HepG2 (cell line): ENCODE measurements around the gene RGS6. TPM values are rescaled to one million over a fixed set of nuclear protein-coding genes. Genes with fewer than 3 reads are reported as not detected.

Source experiments
- ATAC-seq: fragments of 200-7000 bp; cut with Tn5 transposase; 3 replicates; pipeline ENCODE4 v1.9.1; 2020; ENCODE audit warnings: mild to moderate bottlenecking, moderate library complexity
- BruUV-seq: library from RNA; stranded (reverse); fragments of 400-500 nt; replicated peaks from 2 replicates; lab custom pipeline; 2021; lab: Mats Ljungman, UMichigan
- CTCF ChIA-PET: fragments of 300-600 bp; formaldehyde crosslinking; extraction: SDS; loops from one replicate; lab custom pipeline; 2021; ENCODE audit warnings: low total read pairs, inconsistent platforms, low intra/inter-chr PET ratio; lab: Yijun Ruan, JAX
- POLR2A ChIA-PET: fragments of 350-600 bp; sonication (Branson Sonifier 250); formaldehyde crosslinking; loops from one replicate; lab custom pipeline; 2020; ENCODE audit warnings: antibody characterized with exemption, inconsistent platforms; lab: Yijun Ruan, JAX
- DNase-seq: peaks from one replicate; pipeline ENCODE4 v3.0.0-alpha.2; 2015; ENCODE audit warnings: low spot score
- FAIRE-seq: peaks from 3 replicates; lab custom pipeline; 2011; peaks lifted over from hg19 to GRCh38; lab: Jason Lieb, UNC
- H2AFZ ChIP-seq: one replicate; pipeline ENCODE4 v1.6.1; 2011; ENCODE audit warnings: low read length, inconsistent platforms
- H3K27ac ChIP-seq: fragments of 300-600 bp; 3 replicates; pipeline ENCODE4 v1.8.0; 2011; ENCODE audit warnings: mixed run types, mild to moderate bottlenecking, mixed read lengths, low read length, inconsistent platforms; ENCODE audit not compliant: insufficient read depth; ENCODE audit errors: extremely low read length
- H3K27me3 ChIP-seq, 2 experiments: fragments of 200-600 bp in 1 of 2; 2 replicates in 1 of 2; 3 replicates in 1 of 2; pipeline versions ENCODE4 v1.6.0 to v1.8.0; 2011; ENCODE audit warnings: low read length in 2 of 2, mild to moderate bottlenecking in 2 of 2, moderate library complexity in 2 of 2, inconsistent platforms in 1 of 2; ENCODE audit not compliant: insufficient read depth in 2 of 2, control insufficient read depth in 1 of 2
- H3K36me3 ChIP-seq, 2 experiments: fragments of 200-600 bp in 1 of 2; replicated peaks in 1 of 2; 2 replicates in 1 of 2; 3 replicates in 1 of 2; pipeline versions ENCODE4 v1.5.1 to v1.8.0; 2011; ENCODE audit warnings: low read length in 2 of 2, inconsistent platforms in 1 of 2; ENCODE audit not compliant: insufficient read depth in 2 of 2, control insufficient read depth in 1 of 2
- H3K4me1 ChIP-seq: 2 replicates; pipeline ENCODE4 v1.5.1; 2012; ENCODE audit warnings: low read length, inconsistent platforms; ENCODE audit not compliant: insufficient read depth
- H3K4me2 ChIP-seq: 2 replicates; pipeline ENCODE4 v1.6.0; 2011; ENCODE audit warnings: low read depth, low read length, inconsistent platforms
- H3K4me3 ChIP-seq, 3 experiments: fragments of 200-600 bp in 1 of 3; sonication (generic), shearing (Covaris generic) in 1 of 3; replicated peaks in 1 of 3; 2 replicates each; pipeline ENCODE4 v1.5.1; 2011 to 2016; ENCODE audit warnings: low read length in 3 of 3, inconsistent platforms in 2 of 3, low read depth in 2 of 3, mild to moderate bottlenecking in 2 of 3, control low read depth in 1 of 3, mixed read lengths in 1 of 3; ENCODE audit not compliant: insufficient read depth in 1 of 3
- H3K79me2 ChIP-seq: one replicate; pipeline ENCODE4 v1.6.1; 2011; ENCODE audit warnings: low read length, inconsistent platforms; ENCODE audit not compliant: insufficient read depth
- H3K9ac ChIP-seq: 2 replicates; pipeline ENCODE4 v1.6.0; 2011; ENCODE audit warnings: mild to moderate bottlenecking, low read depth, low read length, inconsistent platforms; ENCODE audit not compliant: insufficient read depth
- H3K9me3 ChIP-seq: 2 replicates; pipeline ENCODE4 v1.5.1; 2012; ENCODE audit warnings: mild to moderate bottlenecking, low read length
- H4K20me1 ChIP-seq: 2 replicates; pipeline ENCODE4 v1.6.0; 2011; ENCODE audit warnings: inconsistent platforms, mild to moderate bottlenecking, low read length, moderate library complexity; ENCODE audit not compliant: insufficient read depth
- CAMTA2 ChIP-seq: sonication (generic); formaldehyde crosslinking; IDR thresholded peaks from 2 replicates; pipeline ENCODE4 v1.4.0; 2020; ENCODE audit warnings: mild to moderate bottlenecking, missing genetic modification reagents, borderline replicate concordance
- HMGXB4 ChIP-seq, 2 experiments: sonication (generic) in 1 of 2; formaldehyde crosslinking in 1 of 2; IDR thresholded peaks; 2 replicates each; pipeline versions ENCODE4 v1.4.0 to v1.6.1; 2018 to 2020; ENCODE audit warnings: missing genetic modification reagents in 2 of 2, borderline replicate concordance in 1 of 2, low read depth in 1 of 2, mild to moderate bottlenecking in 1 of 2, missing biosample characterization in 1 of 2
- KDM4B ChIP-seq: sonication (generic); formaldehyde crosslinking; IDR thresholded peaks from 2 replicates; pipeline ENCODE4 v1.4.0; 2020; ENCODE audit warnings: missing genetic modification reagents
- KLF11 ChIP-seq: IDR thresholded peaks from 2 replicates; pipeline ENCODE4 v1.6.1; 2016; ENCODE audit warnings: missing compliant biosample characterization
- MED8 ChIP-seq: sonication (generic); formaldehyde crosslinking; IDR thresholded peaks from 2 replicates; pipeline ENCODE4 v1.8.1; 2023; ENCODE audit warnings: mild to moderate bottlenecking, missing genetic modification reagents; ENCODE audit not compliant: insufficient replicate concordance
- PCBP1 ChIP-seq: fragments of 200-400 bp; formaldehyde crosslinking; IDR thresholded peaks from 2 replicates; pipeline ENCODE4 v1.6.1; 2017; ENCODE audit warnings: mild to moderate bottlenecking, low read depth, low read length, borderline replicate concordance
- POLR2G ChIP-seq: fragments of 200-400 bp; formaldehyde crosslinking; IDR thresholded peaks from 2 replicates; pipeline ENCODE4 v1.6.1; 2018; ENCODE audit warnings: mild to moderate bottlenecking, low read depth, low read length, moderate library complexity
- SP4 ChIP-seq: sonication (generic); formaldehyde crosslinking; IDR thresholded peaks from 2 replicates; pipeline ENCODE4 v1.8.1; 2023; ENCODE audit warnings: mild to moderate bottlenecking, missing genetic modification reagents
- TAF1 ChIP-seq: sonication (generic); formaldehyde crosslinking; IDR thresholded peaks from 2 replicates; pipeline ENCODE4 v1.4.0; 2020; ENCODE audit warnings: missing genetic modification reagents
- ZBTB4 ChIP-seq: sonication (generic); formaldehyde crosslinking; IDR thresholded peaks from 2 replicates; pipeline ENCODE4 v1.4.0; 2020; ENCODE audit warnings: missing genetic modification reagents, mild to moderate bottlenecking, borderline replicate concordance
- ZBTB7B ChIP-seq: sonication (generic); formaldehyde crosslinking; IDR thresholded peaks from 2 replicates; pipeline ENCODE4 v1.4.0; 2020; ENCODE audit warnings: missing genetic modification reagents
- ZNF503 ChIP-seq: sonication (generic); formaldehyde crosslinking; IDR thresholded peaks from 2 replicates; pipeline ENCODE4 v1.4.0; 2020; ENCODE audit warnings: missing genetic modification reagents
- ZNF547 ChIP-seq: sonication (generic); formaldehyde crosslinking; IDR thresholded peaks from 2 replicates; pipeline ENCODE4 v1.5.1; 2020; ENCODE audit warnings: mild to moderate bottlenecking, missing genetic modification reagents
- WGBS: methylation state at CpG from one replicate; pipeline ENCODE4 v1.1.6; 2017; ENCODE audit warnings: low lambda C conversion rate; 5-methylcytosine and 5-hydroxymethylcytosine counted together
- in situ Hi-C: cut with HindIII; loops from 2 replicates; pipeline ENCODE4 v1.10.0; 2017; ENCODE audit warnings: low pct_unique_long_range_greater_than_20kb; ENCODE audit not compliant: extremely low pct_ligation_motif_present
- intact Hi-C: fragments of 100-400 bp; cut with micrococcal nuclease; formaldehyde crosslinking; loops from one replicate; pipeline ENCODE4 v1.10.0; 2022; ENCODE audit not compliant: unreplicated experiment
- polyA plus RNA-seq, 8 experiments: library from polyadenylated mRNA; depleted of rRNA in 3 of 8; stranded (reverse) in 7 of 8; unstranded in 1 of 8; fragments of >200 nt; fragmentation: Illumina TruSeq in 4 of 8; extraction: Trizol in 4 of 8; gene quantifications; 2 replicates each; pipeline versions ENCODE4 v1.2.1 to v1.2.3, GENCODE V29; 2011 to 2016; ENCODE audit warnings: low read depth in 4 of 8, missing spikeins in 1 of 8, mixed read lengths in 1 of 8; ENCODE audit not compliant: insufficient read depth in 1 of 8
- total RNA-seq, 5 experiments: library from RNA; depleted of rRNA; stranded (reverse); fragments of >200 nt; fragmentation: Illumina TruSeq; extraction: Trizol; gene quantifications; 2 replicates each; pipeline ENCODE4 v1.2.3, GENCODE V29; 2016; ENCODE audit warnings: low read depth in 1 of 5

RGS6 gene
- total and polyA plus RNA-seq, 2 of the 13 experiments (the other 11 are each of a cell fraction or from before 2014, with no cell fraction given) = not detected

GRCh38 chr14:72610831-72611200 lies 678.6 kb downstream of the RGS6 start:
- no peak for DNase-seq

GRCh38 chr14:72611506-72611905 lies 679.3 kb downstream of the RGS6 start:
- intact Hi-C loops (no loop called here), in situ Hi-C loops (no loop called here)
- ChIA-PET CTCF (no interaction called here), POLR2A (no interaction called here)
- Histone ChIP-seq H3K4me1 (no peaks in the 10 kb centered on the region), H3K79me2 (no peaks in the 10 kb centered on the region), H3K4me3 (no peak overlapping the region), H3K9ac (no peak overlapping the region), H3K27ac (no peak overlapping the region), H3K36me3 (no peaks in the 10 kb centered on the region), H3K4me2 (no peak overlapping the region), H3K9me3 (no peaks in the 10 kb centered on the region), H4K20me1 (no peaks in the 10 kb centered on the region), H3K27me3 (peaks cover 2 to 18% of the 10 kb centered on the region in 2 experiments; a peak in 2 of 5 replicates), H2AFZ (no peak overlapping the region)
- FAIRE-seq = no peak
- no TSS peak for BruUV-seq
- no peak for DNase-seq
- no peak for ATAC-seq
- 36% methylated on average over 3 of the region's 4 CpGs for WGBS
- TF ChIP-seq ZNF547 (CRISPR knock-in tag) (no peak), HMGXB4 (CRISPR knock-in tag; IDR thresholded peaks at IDR 0.05; ENCODE audit: borderline replicate concordance in 1 of 2, low read depth in 1 of 2) (no peak), ZBTB7B (no peak), ZBTB4 (CRISPR knock-in tag) (no peak)

More at GRCh38 chr14:72610831-72611200, 678.6 kb downstream of the RGS6 start:
- no TSS peak for BruUV-seq
- POLR2A ChIA-PET = no interaction called here
- TF ChIP-seq TAF1 (CRISPR knock-in tag) (no peak), PCBP1 (no peak), ZNF503 (CRISPR knock-in tag) (no peak), POLR2G (no peak), SP4 (no peak), KDM4B (CRISPR knock-in tag) (no peak), KLF11 (CRISPR knock-in tag) (no peak), CAMTA2 (no peak), MED8 (CRISPR knock-in tag) (no peak)
- H3K79me2 ChIP-seq = no peaks in the 10 kb centered on the region
- no peaks in the 10 kb centered on the region for H3K9me3 ChIP-seq
- H2AFZ ChIP-seq = no peak overlapping the region
- no peak overlapping the region for H3K4me2 ChIP-seq
- H3K27me3 ChIP-seq = peaks cover 2 to 19% of the 10 kb centered on the region in 2 experiments; a peak in 3 of 5 replicates
- in situ Hi-C loops (no loop called here), intact Hi-C loops (no loop called here)
- WGBS = no CpG with 5 or more reads among the region's 2 CpGs
- no peaks in the 10 kb centered on the region for H3K36me3 ChIP-seq
- H3K4me3 ChIP-seq = no peak overlapping the region
- H4K20me1 ChIP-seq = no peaks in the 10 kb centered on the region
- H3K9ac ChIP-seq = no peak overlapping the region
- no peaks in the 10 kb centered on the region for H3K4me1 ChIP-seq
- CTCF ChIA-PET = no interaction called here
- ATAC-seq (no peak), FAIRE-seq (no peak)
- no peak overlapping the region for H3K27ac ChIP-seq
